ENCODE measurements around the gene ETHE1.

The ETHE1 gene

DNA sequence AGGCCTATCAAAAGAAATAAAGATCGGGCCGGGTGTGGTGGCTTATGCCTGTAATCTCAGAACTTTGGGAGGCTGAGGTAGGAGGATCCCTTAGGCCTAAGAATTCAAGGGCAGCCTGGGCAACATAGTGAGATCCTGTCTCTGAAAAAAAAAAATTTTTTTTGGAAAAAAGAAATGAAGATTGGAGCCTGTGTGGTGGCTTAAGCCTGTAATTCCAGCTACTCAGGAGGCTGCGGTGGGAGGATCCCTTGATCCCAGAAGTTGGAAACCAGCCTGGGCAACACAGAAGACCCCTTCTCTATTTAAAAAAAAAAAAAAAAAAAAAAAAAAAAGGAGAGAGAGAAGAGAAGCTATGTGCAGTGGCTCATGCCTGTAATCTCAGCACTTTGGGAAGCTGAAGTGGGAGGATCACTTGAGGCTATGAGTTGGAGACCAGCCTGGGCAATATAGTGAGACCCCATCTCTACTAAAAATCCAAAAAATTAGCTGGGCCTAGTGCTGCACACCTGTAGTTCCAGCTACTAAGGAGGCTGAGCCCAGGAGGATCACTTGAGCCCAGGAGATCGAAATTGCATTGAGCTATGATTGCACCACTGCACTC is 46.9 kb downstream of the ETHE1 start:
- TF ChIP-seq ZFP3 (CRISPR knock-in tag; IDR thresholded peaks at IDR 0.05) (no peak), TCF4 (CRISPR knock-in tag; IDR thresholded peaks at IDR 0.05; ENCODE audit: borderline replicate concordance) (no peak)
- TF ChIP-seq, protein P1, sequence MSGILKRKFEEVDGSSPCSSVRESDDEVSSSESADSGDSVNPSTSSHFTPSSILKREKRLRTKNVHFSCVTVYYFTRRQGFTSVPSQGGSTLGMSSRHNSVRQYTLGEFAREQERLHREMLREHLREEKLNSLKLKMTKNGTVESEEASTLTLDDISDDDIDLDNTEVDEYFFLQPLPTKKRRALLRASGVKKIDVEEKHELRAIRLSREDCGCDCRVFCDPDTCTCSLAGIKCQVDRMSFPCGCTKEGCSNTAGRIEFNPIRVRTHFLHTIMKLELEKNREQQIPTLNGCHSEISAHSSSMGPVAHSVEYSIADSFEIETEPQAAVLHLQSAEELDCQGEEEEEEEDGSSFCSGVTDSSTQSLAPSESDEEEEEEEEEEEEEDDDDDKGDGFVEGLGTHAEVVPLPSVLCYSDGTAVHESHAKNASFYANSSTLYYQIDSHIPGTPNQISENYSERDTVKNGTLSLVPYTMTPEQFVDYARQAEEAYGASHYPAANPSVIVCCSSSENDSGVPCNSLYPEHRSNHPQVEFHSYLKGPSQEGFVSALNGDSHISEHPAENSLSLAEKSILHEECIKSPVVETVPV (CRISPR knock-in tag; IDR thresholded peaks at IDR 0.05) = no peak
- ATAC-seq = no peak

DNA sequence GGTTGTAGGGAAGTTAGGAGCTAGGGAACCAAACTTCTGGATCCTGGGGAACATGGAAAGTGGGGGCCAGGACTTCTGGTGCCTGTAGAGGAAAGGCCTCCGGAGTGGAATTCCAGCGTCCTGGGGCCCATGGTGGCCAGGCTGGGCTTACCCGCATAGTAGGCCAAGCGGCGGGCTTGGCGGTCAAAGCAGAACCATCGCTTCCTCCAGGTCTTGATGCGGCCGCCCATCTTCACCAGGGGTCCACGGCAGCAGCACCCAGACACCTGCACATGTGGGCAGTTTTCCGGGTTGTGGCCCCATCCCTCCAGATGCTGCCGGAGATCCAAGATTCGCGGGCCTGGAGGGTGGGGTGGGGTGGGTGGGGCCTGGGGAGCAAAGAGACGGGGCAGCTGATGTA is 47.8 kb downstream of the ETHE1 start:
- no peak for TF ChIP-seq CSDC2 (CRISPR knock-in tag; IDR thresholded peaks at IDR 0.05)
- no peak for TF ChIP-seq TCF4 (CRISPR knock-in tag; IDR thresholded peaks at IDR 0.05; ENCODE audit: borderline replicate concordance)
- TF ChIP-seq ISL1 (CRISPR knock-in tag; IDR thresholded peaks at IDR 0.05) = no peak

DNA sequence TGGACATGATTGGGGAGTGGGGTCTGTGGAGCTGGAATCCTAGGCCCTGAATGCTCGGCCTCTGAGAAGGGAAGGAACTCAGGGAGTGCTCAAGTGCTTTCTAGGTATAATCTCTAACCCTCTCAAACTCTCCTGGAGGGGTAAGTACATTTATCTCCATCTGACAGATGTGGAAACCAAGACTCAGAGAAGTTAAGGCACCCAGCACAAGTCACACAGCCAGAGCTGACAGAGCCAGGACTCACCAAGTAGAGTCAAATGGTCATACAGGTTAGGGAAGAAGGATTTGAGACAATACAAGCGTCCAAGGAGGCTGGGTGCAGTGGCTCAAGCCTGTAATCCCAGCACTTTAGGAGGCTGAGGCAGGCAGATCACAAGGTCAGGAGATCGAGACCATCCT is 48.7 kb downstream of the ETHE1 start:
- TF ChIP-seq ZNF565 (CRISPR knock-in tag; conservative IDR thresholded peaks at IDR 0.05; ENCODE audit: low read depth) (no peak), ISL1 (CRISPR knock-in tag; IDR thresholded peaks at IDR 0.05) (no peak), ESRRG (CRISPR knock-in tag; IDR thresholded peaks at IDR 0.05) (no peak), ARNTL (CRISPR knock-in tag; IDR thresholded peaks at IDR 0.05; ENCODE audit: borderline replicate concordance, low read depth) (no peak), OSR1 (CRISPR knock-in tag; IDR thresholded peaks at IDR 0.05) (no peak), ZNF8 (CRISPR knock-in tag; IDR thresholded peaks at IDR 0.05) (no peak), PPARA (CRISPR knock-in tag; IDR thresholded peaks at IDR 0.05; ENCODE audit: borderline replicate concordance) (no peak), ZFP30 (CRISPR knock-in tag; IDR thresholded peaks at IDR 0.05) (no peak), ZC3H10 (CRISPR knock-in tag; IDR thresholded peaks at IDR 0.05) (no peak), GLIS3 (CRISPR knock-in tag; IDR thresholded peaks at IDR 0.05) (no peak), RARB (CRISPR knock-in tag; IDR thresholded peaks at IDR 0.05) (no peak), ZNF70 (CRISPR knock-in tag; IDR thresholded peaks at IDR 0.05) (no peak), SNAI2 (CRISPR knock-in tag; IDR thresholded peaks at IDR 0.05) (no peak), BACH2 (CRISPR knock-in tag; IDR thresholded peaks at IDR 0.05; ENCODE audit: borderline replicate concordance) (no peak), TOX (CRISPR knock-in tag; IDR thresholded peaks at IDR 0.05; ENCODE audit: borderline replicate concordance) (no peak)
- TF ChIP-seq, protein P2, sequence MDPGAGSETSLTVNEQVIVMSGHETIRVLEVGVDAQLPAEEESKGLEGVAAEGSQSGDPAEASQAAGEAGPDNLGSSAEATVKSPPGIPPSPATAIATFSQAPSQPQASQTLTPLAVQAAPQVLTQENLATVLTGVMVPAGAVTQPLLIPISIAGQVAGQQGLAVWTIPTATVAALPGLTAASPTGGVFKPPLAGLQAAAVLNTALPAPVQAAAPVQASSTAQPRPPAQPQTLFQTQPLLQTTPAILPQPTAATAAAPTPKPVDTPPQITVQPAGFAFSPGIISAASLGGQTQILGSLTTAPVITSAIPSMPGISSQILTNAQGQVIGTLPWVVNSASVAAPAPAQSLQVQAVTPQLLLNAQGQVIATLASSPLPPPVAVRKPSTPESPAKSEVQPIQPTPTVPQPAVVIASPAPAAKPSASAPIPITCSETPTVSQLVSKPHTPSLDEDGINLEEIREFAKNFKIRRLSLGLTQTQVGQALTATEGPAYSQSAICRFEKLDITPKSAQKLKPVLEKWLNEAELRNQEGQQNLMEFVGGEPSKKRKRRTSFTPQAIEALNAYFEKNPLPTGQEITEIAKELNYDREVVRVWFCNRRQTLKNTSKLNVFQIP (CRISPR knock-in tag; IDR thresholded peaks at IDR 0.05; ENCODE audit: borderline replicate concordance, low read depth) = no peak
- TF ChIP-seq, protein P3, sequence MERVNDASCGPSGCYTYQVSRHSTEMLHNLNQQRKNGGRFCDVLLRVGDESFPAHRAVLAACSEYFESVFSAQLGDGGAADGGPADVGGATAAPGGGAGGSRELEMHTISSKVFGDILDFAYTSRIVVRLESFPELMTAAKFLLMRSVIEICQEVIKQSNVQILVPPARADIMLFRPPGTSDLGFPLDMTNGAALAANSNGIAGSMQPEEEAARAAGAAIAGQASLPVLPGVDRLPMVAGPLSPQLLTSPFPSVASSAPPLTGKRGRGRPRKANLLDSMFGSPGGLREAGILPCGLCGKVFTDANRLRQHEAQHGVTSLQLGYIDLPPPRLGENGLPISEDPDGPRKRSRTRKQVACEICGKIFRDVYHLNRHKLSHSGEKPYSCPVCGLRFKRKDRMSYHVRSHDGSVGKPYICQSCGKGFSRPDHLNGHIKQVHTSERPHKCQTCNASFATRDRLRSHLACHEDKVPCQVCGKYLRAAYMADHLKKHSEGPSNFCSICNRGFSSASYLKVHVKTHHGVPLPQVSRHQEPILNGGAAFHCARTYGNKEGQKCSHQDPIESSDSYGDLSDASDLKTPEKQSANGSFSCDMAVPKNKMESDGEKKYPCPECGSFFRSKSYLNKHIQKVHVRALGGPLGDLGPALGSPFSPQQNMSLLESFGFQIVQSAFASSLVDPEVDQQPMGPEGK (CRISPR knock-in tag; IDR thresholded peaks at IDR 0.05; ENCODE audit: borderline replicate concordance) = no peak
- TF ChIP-seq, protein P1 (CRISPR knock-in tag; IDR thresholded peaks at IDR 0.05) = no peak
- TF ChIP-seq, protein P4, sequence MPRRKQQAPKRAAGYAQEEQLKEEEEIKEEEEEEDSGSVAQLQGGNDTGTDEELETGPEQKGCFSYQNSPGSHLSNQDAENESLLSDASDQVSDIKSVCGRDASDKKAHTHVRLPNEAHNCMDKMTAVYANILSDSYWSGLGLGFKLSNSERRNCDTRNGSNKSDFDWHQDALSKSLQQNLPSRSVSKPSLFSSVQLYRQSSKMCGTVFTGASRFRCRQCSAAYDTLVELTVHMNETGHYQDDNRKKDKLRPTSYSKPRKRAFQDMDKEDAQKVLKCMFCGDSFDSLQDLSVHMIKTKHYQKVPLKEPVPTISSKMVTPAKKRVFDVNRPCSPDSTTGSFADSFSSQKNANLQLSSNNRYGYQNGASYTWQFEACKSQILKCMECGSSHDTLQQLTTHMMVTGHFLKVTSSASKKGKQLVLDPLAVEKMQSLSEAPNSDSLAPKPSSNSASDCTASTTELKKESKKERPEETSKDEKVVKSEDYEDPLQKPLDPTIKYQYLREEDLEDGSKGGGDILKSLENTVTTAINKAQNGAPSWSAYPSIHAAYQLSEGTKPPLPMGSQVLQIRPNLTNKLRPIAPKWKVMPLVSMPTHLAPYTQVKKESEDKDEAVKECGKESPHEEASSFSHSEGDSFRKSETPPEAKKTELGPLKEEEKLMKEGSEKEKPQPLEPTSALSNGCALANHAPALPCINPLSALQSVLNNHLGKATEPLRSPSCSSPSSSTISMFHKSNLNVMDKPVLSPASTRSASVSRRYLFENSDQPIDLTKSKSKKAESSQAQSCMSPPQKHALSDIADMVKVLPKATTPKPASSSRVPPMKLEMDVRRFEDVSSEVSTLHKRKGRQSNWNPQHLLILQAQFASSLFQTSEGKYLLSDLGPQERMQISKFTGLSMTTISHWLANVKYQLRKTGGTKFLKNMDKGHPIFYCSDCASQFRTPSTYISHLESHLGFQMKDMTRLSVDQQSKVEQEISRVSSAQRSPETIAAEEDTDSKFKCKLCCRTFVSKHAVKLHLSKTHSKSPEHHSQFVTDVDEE (CRISPR knock-in tag; IDR thresholded peaks at IDR 0.05) = no peak
- TF ChIP-seq, protein P5, sequence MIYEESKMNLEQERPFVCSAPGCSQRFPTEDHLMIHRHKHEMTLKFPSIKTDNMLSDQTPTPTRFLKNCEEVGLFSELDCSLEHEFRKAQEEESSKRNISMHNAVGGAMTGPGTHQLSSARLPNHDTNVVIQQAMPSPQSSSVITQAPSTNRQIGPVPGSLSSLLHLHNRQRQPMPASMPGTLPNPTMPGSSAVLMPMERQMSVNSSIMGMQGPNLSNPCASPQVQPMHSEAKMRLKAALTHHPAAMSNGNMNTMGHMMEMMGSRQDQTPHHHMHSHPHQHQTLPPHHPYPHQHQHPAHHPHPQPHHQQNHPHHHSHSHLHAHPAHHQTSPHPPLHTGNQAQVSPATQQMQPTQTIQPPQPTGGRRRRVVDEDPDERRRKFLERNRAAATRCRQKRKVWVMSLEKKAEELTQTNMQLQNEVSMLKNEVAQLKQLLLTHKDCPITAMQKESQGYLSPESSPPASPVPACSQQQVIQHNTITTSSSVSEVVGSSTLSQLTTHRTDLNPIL (CRISPR knock-in tag; IDR thresholded peaks at IDR 0.05; ENCODE audit: low read depth) = no peak
- ATAC-seq = no peak

More for the DNA sequence above, 47.8 kb downstream of the ETHE1 start:
- no peak for ATAC-seq

Data from SK-N-SH treated with all-trans-retinoic acid at 6 μM for 48 hours (cell line).